ENCODE results near the gene MRPL3.
"Not testable (repeated sequence)": the region's sequence is repeated elsewhere in the genome, so short reads cannot be mapped to it uniquely, and the experiment has no call there.

The MRPL3 gene

DNA sequence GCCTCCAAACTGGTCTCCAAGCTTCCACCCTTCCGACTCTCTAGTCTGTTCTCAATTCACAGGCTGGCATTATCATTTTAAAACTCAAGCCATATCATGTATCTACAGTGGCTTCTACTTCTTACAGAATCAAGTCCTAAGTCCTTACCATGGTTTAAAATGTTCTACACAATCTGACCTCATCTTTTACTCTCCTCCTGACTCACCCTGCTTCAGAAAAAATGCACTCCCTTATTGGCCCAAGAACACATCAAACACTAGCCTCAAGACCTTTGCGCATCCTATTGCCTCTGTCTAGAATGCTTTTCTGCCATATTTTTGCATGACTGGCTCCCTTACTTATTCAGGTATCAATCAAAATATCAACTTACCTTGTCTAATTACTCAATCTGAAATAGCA, 11.0 kb downstream of the MRPL3 start:
- DNase-seq: no peak

DNA sequence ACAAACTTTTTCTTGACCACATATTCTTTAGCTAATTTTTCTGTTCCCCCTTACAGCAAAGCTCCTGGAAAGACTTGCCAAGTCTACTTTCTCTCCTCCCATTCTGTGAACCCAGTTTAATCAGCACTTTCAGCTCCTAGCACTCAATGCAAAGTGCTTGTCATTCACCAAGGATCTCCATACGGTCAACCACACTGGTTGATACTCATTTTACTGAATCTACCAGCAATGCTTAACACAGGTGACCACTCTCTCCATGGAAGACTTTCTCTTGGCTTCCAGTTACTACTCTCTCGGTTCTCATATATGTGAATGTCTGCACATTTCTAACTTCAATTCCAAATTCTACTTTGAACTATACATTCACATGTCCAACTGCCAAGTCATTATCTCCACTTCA, 11.7 kb downstream of the MRPL3 start:
- no peak for DNase-seq

DNA sequence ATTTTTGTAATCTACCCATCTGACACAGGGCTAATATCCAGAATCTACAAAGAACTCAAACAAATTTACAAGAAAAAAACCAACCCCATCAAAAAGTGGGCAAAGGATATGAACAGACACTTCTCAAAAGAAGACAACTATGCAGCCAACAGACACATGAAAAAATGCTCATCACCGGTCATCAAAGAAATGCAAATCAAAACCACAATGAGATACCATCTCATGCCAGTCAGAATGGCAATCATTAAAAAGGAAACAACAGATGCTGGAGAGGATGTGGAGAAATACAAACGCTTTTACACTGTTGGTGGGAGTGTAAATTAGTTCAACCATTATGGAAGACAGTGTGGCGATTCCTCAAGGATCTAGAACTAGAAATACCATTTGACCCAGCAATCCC, 16.2 kb downstream of the MRPL3 start:
- DNase-seq: not testable (repeated sequence)

DNA sequence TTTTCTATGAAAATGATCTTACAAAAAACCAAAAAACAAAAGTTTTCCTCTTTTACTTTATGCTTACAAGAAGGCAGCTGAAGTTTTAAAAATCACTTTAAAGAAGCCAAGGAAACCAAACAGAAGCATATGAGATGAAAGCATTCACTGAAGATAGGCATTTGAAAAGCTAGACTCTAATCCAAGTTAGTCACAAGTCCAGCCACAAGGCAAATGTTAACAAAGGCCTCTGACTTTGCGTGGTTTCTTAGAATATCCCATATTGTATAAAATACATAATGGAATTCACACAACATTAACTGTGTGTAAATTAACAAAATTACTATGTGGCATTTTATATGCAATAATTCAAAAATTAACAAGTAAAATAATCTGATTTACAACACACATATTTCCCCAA, 17.7 kb downstream of the MRPL3 start:
- no peak for DNase-seq

GRCh38 chr3:131484496-131485111, 18.2 kb downstream of the MRPL3 start:
- no peak for DNase-seq

- no peak for DNase-seq
Observed at GRCh38 chr3:131480116-131480515, 22.7 kb downstream of the MRPL3 start.

DNA sequence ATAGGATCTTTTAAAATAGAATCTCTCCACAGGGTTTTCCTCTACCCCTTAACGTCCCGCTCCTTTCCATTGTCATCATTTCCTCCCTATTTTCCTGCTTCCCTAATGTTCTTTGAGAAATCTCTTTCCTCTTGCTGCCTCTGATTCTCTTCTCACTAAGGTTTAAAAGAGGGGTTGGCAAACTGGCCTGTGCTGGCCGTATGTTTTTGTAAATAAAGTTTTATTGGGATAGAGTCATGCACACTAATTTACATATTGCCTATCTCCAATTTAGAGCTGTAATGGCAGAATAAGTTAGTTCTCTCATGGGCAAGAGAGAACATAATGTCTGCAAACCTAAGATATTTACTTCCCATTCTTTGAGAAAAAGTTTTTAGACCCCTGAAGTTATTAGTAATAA, 25.0 kb downstream of the MRPL3 start:
- no peak for DNase-seq

- DNase-seq: no peak
Observed at GRCh38 chr3:131474115-131474514, 28.7 kb downstream of the MRPL3 start.

GRCh38 chr3:131470377-131470776, 32.4 kb downstream of the MRPL3 start:
- DNase-seq: no peak

DNA sequence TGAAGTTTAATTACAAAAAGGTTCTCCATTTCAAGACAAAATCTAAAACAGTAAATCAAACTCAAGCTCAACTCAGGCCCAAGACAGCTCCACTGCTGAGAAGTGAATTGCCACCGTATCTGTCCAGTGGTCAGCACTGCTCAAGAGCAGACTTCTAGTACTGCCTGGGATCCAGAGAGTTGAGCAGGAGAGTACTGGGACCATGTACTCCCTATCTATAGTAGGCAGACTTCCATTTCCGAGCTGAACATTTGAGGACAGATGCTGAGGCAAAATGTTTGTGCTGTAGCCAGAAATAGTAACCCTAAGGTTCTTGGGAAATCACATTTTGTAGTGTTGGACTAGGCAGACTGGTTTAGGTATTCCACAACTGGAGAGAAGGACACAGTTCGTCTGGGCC, 44.1 kb downstream of the MRPL3 start:
- no peak for DNase-seq

DNA sequence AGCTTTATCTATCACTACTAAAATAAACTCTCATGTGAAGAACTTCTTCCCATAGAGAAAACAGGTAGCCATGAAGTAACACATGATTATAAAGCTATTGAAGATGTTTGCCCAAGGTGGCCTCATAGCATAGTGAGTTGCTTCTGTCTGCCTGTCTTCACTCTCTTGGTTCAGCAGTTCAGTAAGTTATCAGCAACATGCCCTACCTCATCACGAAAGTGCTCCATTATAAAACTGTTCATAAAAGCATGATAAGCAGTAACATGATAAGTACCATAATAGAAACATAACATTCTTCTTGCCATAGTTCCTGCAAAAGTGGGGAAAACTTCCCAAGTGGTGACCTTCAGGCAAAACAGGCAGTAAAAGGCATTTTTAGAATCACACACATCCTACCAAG, 45.6 kb downstream of the MRPL3 start:
- DNase-seq: no peak

DNA sequence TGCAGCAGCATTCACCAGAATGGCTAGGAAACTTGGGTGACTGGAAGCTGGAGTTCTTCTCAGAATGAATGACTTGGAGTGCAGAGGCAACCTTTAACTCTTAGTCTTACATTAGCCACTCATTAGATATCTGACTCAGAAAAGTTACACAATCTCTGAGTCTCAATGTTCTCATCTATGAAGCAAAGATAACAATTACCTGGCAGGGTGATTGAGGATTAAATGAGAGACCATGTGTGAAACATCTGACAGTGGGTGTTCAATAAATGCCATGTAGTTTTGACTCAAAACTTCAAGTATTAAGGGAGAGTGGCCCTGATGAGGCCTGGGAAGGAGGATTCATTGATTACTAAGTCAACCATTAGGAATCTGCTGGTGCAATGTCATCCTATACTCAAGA, 48.3 kb downstream of the MRPL3 start:
- no peak for DNase-seq

GRCh38 chr3:131453533-131453932, 49.2 kb downstream of the MRPL3 start:
- DNase-seq: no peak

- no peak for DNase-seq
Observed at GRCh38 chr3:131447349-131447748, 55.4 kb downstream of the MRPL3 start.

GRCh38 chr3:131444180-131444579, 58.6 kb downstream of the MRPL3 start:
- DNase-seq: no peak

GRCh38 chr3:131439084-131439483, 63.7 kb downstream of the MRPL3 start:
- no peak for DNase-seq

DNA sequence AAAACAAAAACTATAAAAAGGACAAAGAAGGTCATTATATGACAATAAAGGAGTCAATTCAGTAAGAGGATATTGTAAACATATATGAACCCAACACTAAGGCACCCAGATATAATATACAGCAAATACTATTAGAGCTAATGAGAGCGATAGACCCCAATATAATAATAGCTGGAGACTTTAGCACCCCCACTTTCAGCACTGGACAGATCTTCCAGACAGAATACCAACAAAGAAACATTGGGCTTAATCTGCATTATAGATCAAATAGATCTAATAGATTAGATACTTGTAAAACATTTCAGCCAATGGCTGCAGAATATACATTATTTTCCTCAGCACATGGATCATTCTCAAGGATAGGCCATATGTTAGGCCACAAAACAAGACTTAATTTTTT, 67.8 kb downstream of the MRPL3 start:
- no peak for DNase-seq

GRCh38 chr3:131432441-131432840, 70.3 kb downstream of the MRPL3 start:
- DNase-seq: no peak

DNA sequence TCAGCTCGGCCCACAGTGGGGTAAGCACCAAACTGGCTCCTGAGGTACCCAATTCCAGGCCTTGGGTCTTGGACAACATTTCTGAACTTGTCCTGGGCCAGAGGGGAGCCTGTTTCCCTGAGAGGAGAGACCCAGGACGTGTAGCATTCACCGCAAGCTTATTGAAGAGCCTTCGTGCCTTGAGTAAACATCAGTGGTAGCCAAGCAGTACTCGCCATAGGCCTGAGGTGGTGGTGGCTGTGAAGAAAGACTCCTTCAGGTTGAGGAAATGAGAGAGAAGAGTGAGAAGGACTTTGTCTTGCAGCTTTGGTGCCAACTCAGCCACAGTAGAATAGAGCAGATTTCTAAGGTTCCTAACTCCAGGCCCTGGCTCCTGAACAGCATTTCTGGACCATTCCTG, 71.0 kb downstream of the MRPL3 start:
- no peak for DNase-seq

- no peak for DNase-seq
Observed at GRCh38 chr3:131427226-131427625, 75.5 kb downstream of the MRPL3 start.

DNA sequence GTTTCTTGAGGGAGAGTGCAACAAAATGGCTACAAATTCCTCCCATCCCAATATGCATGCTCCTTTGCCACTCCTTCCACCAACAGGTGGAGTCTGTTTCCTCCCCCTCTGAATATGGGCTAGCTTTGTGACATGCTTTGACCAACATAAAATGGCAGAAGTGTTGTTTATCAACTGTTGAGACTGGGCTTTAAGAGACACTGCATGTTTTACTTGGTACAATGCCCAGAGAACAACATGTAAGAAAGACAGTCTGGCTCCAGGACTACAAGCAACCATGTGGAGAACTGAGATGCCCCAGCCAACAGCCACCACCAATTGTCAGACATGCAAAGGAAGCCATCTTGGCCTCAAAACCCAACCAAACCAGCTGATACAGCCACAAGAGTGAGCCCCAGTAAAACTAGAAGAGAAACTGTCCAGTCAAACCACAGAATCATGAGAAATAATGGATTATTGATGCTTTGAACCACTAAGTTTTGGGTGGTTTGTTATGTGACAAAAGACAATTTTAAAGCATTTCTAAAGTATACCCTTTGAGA, 80.7 kb downstream of the MRPL3 start:
- DNase-seq: no peak

- DNase-seq: no peak
Observed at GRCh38 chr3:131421301-131421700, 81.5 kb downstream of the MRPL3 start.

DNA sequence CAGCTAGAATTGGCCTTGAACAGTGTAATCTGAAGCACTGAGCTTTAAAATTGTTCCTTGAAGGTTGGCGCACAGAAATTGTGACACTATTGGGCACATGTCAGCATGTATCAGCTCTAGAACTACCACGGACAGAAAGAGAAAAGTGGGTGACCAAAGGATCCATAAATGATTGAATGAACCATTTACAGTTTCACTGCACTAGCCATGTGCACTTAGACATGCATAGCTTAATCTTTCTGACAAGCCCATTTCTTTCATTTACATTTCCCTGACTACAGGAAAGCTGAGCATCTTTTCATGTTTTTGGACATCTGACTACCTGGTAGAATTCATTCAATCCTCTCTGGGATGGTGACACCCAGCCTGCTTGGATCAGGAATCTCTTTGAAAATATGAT, 85.0 kb downstream of the MRPL3 start:
- peak; percentile 53 for DNase-seq
